GM12801 (cell line): ENCODE results near the gene ZSCAN20.

Experiments used
- TF ChIP-seq, protein P1 (sequence below): IDR thresholded peaks from one replicate; pipeline ENCODE4 v1.5.1; 2011; ENCODE audit warnings: control low read depth; ENCODE audit not compliant: insufficient read length; ENCODE audit errors: extremely low read depth

ZSCAN20 gene

DNA sequence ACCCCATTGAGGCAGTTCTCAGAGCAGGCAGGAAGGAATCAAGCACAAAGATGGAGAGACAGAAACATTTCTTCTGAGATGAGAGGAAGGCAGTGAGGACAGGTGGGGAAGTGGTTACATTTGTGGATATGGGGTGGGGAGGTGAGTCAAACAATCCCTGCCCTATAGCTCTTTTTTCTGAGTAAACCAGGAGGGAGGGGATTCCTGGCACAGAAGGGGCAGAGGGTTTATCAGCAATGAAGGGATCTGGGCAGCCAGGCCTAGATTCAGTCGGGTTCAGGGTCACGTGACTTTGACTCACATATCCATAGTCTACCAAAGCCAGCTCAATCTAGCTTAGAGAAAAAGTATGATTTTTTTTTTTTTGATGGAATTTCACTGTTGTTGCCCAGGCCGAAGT lies 25.9 kb upstream of the ZSCAN20 start:
- TF ChIP-seq, protein P1, sequence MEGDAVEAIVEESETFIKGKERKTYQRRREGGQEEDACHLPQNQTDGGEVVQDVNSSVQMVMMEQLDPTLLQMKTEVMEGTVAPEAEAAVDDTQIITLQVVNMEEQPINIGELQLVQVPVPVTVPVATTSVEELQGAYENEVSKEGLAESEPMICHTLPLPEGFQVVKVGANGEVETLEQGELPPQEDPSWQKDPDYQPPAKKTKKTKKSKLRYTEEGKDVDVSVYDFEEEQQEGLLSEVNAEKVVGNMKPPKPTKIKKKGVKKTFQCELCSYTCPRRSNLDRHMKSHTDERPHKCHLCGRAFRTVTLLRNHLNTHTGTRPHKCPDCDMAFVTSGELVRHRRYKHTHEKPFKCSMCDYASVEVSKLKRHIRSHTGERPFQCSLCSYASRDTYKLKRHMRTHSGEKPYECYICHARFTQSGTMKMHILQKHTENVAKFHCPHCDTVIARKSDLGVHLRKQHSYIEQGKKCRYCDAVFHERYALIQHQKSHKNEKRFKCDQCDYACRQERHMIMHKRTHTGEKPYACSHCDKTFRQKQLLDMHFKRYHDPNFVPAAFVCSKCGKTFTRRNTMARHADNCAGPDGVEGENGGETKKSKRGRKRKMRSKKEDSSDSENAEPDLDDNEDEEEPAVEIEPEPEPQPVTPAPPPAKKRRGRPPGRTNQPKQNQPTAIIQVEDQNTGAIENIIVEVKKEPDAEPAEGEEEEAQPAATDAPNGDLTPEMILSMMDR: no peak

- TF ChIP-seq, protein P1: no peak
Measured at GRCh38 chr1:33454646-33455282, 17.7 kb upstream of the ZSCAN20 start.

DNA sequence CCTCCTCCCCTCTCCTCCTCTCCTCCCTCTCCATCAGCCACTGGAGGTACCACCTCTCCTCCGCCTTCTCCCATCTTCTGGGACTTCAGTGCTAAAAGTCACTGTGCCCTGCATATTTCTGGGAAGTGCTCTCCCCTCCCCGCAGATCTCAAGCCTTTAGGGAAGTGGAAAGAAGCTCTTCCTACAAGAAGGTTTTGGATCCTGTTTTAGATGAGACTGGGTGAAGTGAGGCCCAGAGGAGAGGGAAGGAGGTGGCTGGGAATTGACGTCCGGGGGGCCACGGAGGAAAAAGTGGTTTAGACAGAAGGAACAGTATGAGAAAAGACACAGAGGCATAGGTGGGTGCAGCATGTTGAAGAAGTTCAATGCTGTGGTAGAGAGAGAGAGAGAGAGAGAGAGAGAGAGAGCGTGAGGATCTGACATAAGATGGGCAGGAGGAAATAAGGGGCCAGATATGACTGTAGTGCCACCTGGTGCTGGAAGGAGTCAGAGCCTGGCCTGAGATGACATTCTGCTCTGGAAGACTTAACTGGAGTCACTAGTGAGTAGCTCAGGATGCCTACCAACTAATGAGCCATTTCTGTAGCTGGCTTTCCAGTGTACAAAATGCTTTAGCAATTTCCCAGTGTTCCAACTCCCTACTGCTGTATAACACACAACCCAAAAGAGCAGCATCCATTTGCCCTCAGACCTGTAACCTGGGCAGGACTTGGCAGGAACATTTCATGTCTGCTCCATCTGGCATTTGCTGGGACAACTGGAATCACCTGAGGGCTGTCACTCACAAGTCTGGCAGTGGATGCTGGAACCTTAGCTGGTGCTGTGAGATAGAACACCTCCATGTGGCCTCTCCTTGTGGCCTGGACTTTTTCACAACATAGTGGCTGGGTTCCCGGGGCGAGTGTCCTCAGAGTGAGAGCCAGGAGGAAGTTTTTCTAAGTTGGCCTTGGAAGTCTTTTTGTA lies 16.6 kb upstream of the ZSCAN20 start:
- TF ChIP-seq, protein P1: no peak

- TF ChIP-seq, protein P1: no peak
Measured at GRCh38 chr1:33456502-33456886, 16.0 kb upstream of the ZSCAN20 start.

DNA sequence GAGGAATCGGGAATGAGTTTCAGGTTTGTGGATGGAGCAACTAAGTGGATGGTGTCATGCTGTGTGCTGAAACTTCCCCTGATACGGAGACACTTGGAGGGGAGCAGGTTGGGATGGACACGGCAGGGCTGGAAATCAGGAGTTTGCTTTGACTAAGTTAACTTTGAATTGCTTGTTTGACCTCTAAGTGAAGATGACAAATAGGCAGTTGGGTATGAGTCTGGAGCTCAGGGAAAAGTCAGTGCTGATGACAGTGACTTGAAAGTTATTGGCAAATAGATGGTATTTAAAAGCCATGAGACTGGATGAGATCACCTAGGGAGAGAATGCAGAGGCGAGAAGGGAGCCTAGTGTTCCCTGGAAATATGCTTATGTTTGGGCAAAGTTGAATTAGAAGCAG lies 12.8 kb upstream of the ZSCAN20 start:
- TF ChIP-seq, protein P1: no peak

GRCh38 chr1:33460144-33460543 lies 12.3 kb upstream of the ZSCAN20 start:
- TF ChIP-seq, protein P1: no peak

DNA sequence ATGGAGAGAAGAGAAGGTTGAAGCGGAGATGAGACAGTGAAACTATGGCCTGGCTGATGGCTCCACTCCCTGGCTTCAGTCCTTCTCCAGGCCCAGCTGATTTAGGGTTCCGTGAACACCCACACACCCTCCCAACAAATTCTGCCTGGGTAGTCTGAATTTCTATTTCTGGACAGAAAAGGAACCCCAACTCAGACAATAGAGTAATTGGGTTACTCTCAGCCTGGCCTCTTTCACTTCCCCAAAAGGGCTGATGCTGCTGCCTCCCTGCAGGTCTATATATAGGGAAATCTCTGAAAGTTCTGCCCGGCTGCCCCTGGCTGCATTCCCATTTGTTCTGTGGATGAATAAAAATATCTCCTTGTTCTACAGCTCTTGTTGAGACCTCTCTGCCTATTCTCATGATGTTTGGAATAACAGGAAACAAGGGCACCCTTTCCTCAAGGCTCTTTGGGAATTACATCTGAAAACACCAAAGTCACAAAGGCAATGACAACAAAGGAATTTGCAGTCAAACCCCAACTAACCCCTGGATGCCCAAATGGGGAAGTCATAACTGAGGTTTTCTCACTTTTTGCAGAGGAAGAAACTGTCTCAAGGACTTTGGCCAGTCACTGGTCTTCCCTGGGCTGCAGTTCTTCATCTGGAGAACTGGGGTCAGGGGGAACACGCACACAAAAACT lies 11.4 kb upstream of the ZSCAN20 start:
- TF ChIP-seq, protein P1: no peak
